HEK293 (cell line): ENCODE results near the gene ITGB4.
A peak's percentile ranks its signal among the peaks of the same experiment; 100 is the strongest.

Experiments
- CTCF ChIA-PET: fragments of 350-600 bp; formaldehyde crosslinking; extraction: SDS; loops from one replicate; lab custom pipeline; 2021; ENCODE audit warnings: antibody characterized with exemption; lab: Yijun Ruan, JAX
- POLR2A ChIA-PET: fragments of 300-600 bp; formaldehyde crosslinking; extraction: SDS; loops from one replicate; lab custom pipeline; 2020; ENCODE audit warnings: antibody characterized with exemption, inconsistent platforms; lab: Yijun Ruan, JAX
- H3K27ac ChIP-seq: fragments of 200-500 bp; sonication (Bioruptor generic); 2 replicates; pipeline ENCODE4 v1.5.1; 2014; ENCODE audit warnings: low read depth, low read length, control low read depth, inconsistent platforms; ENCODE audit errors: extremely low read depth
- H3K36me3 ChIP-seq, 2 experiments: fragments of 200-500 bp in 1 of 2; sonication (Bioruptor generic) in 1 of 2; 1 replicate in 1 of 2; 2 replicates in 1 of 2; pipeline ENCODE4 v1.5.1; 2014 to 2017; ENCODE audit warnings: inconsistent platforms in 2 of 2, low read length in 2 of 2; ENCODE audit not compliant: control insufficient read depth in 2 of 2, insufficient read depth in 1 of 2
- H3K4me1 ChIP-seq: fragments of 200-500 bp; sonication (Bioruptor generic); 2 replicates; pipeline ENCODE4 v1.5.1; 2014; ENCODE audit warnings: mild to moderate bottlenecking, low read length, inconsistent platforms; ENCODE audit not compliant: control insufficient read depth, insufficient read depth
- H3K4me3 ChIP-seq: 2 replicates; pipeline ENCODE4 v1.5.1; 2011; ENCODE audit warnings: low read depth, mild to moderate bottlenecking, control low read depth, low read length, moderate library complexity
- H3K9me3 ChIP-seq: fragments of 200-500 bp; sonication (Bioruptor generic); 2 replicates; pipeline ENCODE4 v1.5.1; 2014; ENCODE audit warnings: low read depth, low read length, inconsistent platforms; ENCODE audit not compliant: control insufficient read depth, insufficient read depth
- BCL11B ChIP-seq: fragments of 450-650 bp; formaldehyde crosslinking; IDR thresholded peaks from 2 replicates; pipeline ENCODE4 v1.5.1; 2016; ENCODE audit warnings: low read depth, missing biosample characterization, missing genetic modification characterization
- KLF10 ChIP-seq: fragments of 450-650 bp; IDR thresholded peaks from 2 replicates; pipeline ENCODE4 v1.5.1; 2018; ENCODE audit warnings: missing biosample characterization, mild to moderate bottlenecking, missing genetic modification characterization
- PRDM1 ChIP-seq: fragments of 450-650 bp; formaldehyde crosslinking; IDR thresholded peaks from 2 replicates; pipeline ENCODE4; 2016; ENCODE audit warnings: missing biosample characterization, missing genetic modification characterization
- TRIM28 ChIP-seq: IDR thresholded peaks from 2 replicates; pipeline ENCODE4 v1.6.1; 2011; ENCODE audit warnings: low read length, control low read depth, borderline replicate concordance
- ZBTB7A ChIP-seq: fragments of 450-650 bp; formaldehyde crosslinking; IDR thresholded peaks from 2 replicates; pipeline ENCODE4 v1.5.1; 2016; ENCODE audit warnings: low read depth, missing biosample characterization, missing genetic modification characterization
- ZEB2 ChIP-seq: fragments of 450-650 bp; formaldehyde crosslinking; IDR thresholded peaks from 2 replicates; pipeline ENCODE4 v1.5.1; 2016; ENCODE audit warnings: missing biosample characterization, missing genetic modification characterization
- ZFP37 ChIP-seq: fragments of 450-650 bp; formaldehyde crosslinking; IDR thresholded peaks from 2 replicates; pipeline ENCODE4 v1.5.1; 2016; ENCODE audit warnings: missing biosample characterization, missing genetic modification characterization
- ZNF121 ChIP-seq: fragments of 450-650 bp; formaldehyde crosslinking; IDR thresholded peaks from 2 replicates; pipeline ENCODE4 v1.5.1; 2016; ENCODE audit warnings: missing biosample characterization, missing genetic modification characterization
- ZNF214 ChIP-seq: fragments of 450-650 bp; formaldehyde crosslinking; IDR thresholded peaks from 2 replicates; pipeline ENCODE4 v1.5.1; 2017; ENCODE audit warnings: missing biosample characterization, mild to moderate bottlenecking, missing genetic modification characterization, borderline replicate concordance
- ZNF404 ChIP-seq: fragments of 450-650 bp; formaldehyde crosslinking; IDR thresholded peaks from 2 replicates; pipeline ENCODE4 v1.5.1; 2017; ENCODE audit warnings: missing biosample characterization, missing genetic modification characterization
- ZNF501 ChIP-seq: fragments of 450-650 bp; formaldehyde crosslinking; IDR thresholded peaks from 2 replicates; pipeline ENCODE4 v1.5.1; 2016; ENCODE audit warnings: missing biosample characterization, missing genetic modification characterization
- ZNF549 ChIP-seq: fragments of 450-650 bp; IDR thresholded peaks from 2 replicates; pipeline ENCODE4 v1.5.1; 2018; ENCODE audit warnings: missing biosample characterization, missing genetic modification characterization, mild to moderate bottlenecking, inconsistent platforms, moderate library complexity
- ZNF561 ChIP-seq: fragments of 450-650 bp; IDR thresholded peaks from 2 replicates; pipeline ENCODE4 v1.5.1; 2018; ENCODE audit warnings: missing biosample characterization, missing genetic modification characterization, borderline replicate concordance
- ZNF571 ChIP-seq: fragments of 450-650 bp; formaldehyde crosslinking; IDR thresholded peaks from 2 replicates; pipeline ENCODE4 v1.5.0; 2017; ENCODE audit warnings: missing biosample characterization, missing genetic modification characterization
- ZNF600 ChIP-seq: fragments of 450-650 bp; formaldehyde crosslinking; IDR thresholded peaks from 2 replicates; pipeline ENCODE4 v1.5.1; 2016; ENCODE audit warnings: missing biosample characterization, missing genetic modification characterization
- ZNF664 ChIP-seq: fragments of 450-650 bp; formaldehyde crosslinking; IDR thresholded peaks from 2 replicates; pipeline ENCODE4 v1.5.1; 2016; ENCODE audit warnings: missing biosample characterization, missing genetic modification characterization
- ZNF768 ChIP-seq: fragments of 450-650 bp; formaldehyde crosslinking; IDR thresholded peaks from 2 replicates; pipeline ENCODE4 v1.5.1; 2018; ENCODE audit warnings: missing biosample characterization, mild to moderate bottlenecking, missing genetic modification characterization
- TF ChIP-seq, protein P1 (sequence below): fragments of 450-650 bp; formaldehyde crosslinking; IDR thresholded peaks from 2 replicates; pipeline ENCODE4 v1.5.1; 2016; ENCODE audit warnings: missing biosample characterization, missing genetic modification characterization
- TF ChIP-seq, protein P2 (sequence below): fragments of 450-650 bp; formaldehyde crosslinking; IDR thresholded peaks from 2 replicates; pipeline ENCODE4 v1.5.1; 2017; ENCODE audit warnings: missing biosample characterization, missing genetic modification characterization
- TF ChIP-seq, protein P3 (sequence below): fragments of 450-650 bp; formaldehyde crosslinking; IDR thresholded peaks from 2 replicates; pipeline ENCODE4 v1.5.1; 2016; ENCODE audit warnings: missing biosample characterization, missing genetic modification characterization
- TF ChIP-seq, protein P4 (sequence below): fragments of 450-650 bp; formaldehyde crosslinking; IDR thresholded peaks from 2 replicates; pipeline ENCODE4 v1.5.1; 2016; ENCODE audit warnings: missing biosample characterization, missing genetic modification characterization
- TF ChIP-seq, protein P5 (sequence below): fragments of 450-650 bp; formaldehyde crosslinking; IDR thresholded peaks from 2 replicates; pipeline ENCODE4 v1.5.1; 2016; ENCODE audit warnings: missing biosample characterization, missing genetic modification characterization

The ITGB4 gene

DNA sequence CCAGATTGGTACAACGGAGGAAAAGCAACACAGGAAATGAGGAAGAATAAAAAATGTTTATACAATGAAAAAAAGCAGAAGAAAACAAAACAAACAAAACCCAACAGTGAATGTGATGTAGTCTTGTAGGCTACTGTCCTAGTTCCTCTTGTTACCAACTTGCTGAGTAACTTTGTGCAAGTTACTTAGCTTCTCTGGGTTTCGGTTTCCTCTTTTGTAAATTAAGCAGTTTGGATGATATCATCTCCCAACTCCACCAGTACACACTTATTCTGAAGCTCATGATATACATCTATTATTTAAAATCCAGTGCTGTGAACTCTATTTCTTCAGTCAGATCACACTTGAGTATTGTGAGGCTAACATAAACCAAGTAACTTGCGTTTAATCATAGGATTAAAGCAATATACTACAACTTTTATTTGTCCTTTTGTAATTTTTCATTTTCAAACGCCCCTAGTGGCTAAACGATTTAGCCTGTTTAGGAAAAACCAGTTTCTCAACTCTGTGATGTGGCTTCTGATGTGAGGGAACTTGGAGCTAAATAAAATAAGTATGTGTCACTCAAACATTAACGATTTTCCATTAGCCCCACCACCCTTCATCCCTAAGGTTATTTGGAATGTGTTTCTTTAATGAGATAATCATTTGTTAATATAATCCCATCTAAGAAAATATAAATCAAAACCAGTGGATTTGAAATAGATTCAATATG is 62.0 kb downstream of the ITGB4 start:
- POLR2A ChIA-PET, result interaction anchor here (0.7 to 4.5 kb wide), 6 partner anchors 7 to 72 kb away, joined by 3 to 38 read pairs (median 4); partner anchors contain the start of gene WBP2
- Histone ChIP-seq H3K4me1 (peaks cover 12% of the 10 kb centered on the region; the same call in 1 of the 2 replicates), H3K27ac (peak overlapping the region; percentile 98; the same call in 1 of the 2 replicates), H3K4me3 (no peak overlapping the region), H3K9me3 (no peaks in the 10 kb centered on the region), H3K36me3 (peaks cover 0 to 12% of the 10 kb centered on the region in 2 experiments; a peak in 2 of 3 replicates)
- TF ChIP-seq ZNF664 (tag by site-specific recombination) (peak; percentile 63; the same call in 1 of the 2 replicates), ZNF214 (tag by site-specific recombination) (no peak), PRDM1 (tag by site-specific recombination) (peak; percentile 67), ZNF561 (tag by site-specific recombination) (no peak), ZNF768 (peak; percentile 92; the same call in 1 of the 2 replicates), ZFP37 (tag by site-specific recombination) (no peak), ZNF571 (no peak), ZEB2 (tag by site-specific recombination) (peak; percentile 44; the same call in 1 of the 2 replicates), ZBTB7A (tag by site-specific recombination) (no peak), ZNF549 (tag by site-specific recombination) (no peak), ZNF121 (tag by site-specific recombination) (peak; percentile 7; the same call in 1 of the 2 replicates), KLF10 (tag by site-specific recombination) (no peak), BCL11B (no peak), TRIM28 (peak; percentile 47; the same call in 1 of the 2 replicates)
- TF ChIP-seq, protein P1, sequence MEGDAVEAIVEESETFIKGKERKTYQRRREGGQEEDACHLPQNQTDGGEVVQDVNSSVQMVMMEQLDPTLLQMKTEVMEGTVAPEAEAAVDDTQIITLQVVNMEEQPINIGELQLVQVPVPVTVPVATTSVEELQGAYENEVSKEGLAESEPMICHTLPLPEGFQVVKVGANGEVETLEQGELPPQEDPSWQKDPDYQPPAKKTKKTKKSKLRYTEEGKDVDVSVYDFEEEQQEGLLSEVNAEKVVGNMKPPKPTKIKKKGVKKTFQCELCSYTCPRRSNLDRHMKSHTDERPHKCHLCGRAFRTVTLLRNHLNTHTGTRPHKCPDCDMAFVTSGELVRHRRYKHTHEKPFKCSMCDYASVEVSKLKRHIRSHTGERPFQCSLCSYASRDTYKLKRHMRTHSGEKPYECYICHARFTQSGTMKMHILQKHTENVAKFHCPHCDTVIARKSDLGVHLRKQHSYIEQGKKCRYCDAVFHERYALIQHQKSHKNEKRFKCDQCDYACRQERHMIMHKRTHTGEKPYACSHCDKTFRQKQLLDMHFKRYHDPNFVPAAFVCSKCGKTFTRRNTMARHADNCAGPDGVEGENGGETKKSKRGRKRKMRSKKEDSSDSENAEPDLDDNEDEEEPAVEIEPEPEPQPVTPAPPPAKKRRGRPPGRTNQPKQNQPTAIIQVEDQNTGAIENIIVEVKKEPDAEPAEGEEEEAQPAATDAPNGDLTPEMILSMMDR, result peak; percentile 45; the same call in 1 of the 2 replicates
- TF ChIP-seq, protein P2, sequence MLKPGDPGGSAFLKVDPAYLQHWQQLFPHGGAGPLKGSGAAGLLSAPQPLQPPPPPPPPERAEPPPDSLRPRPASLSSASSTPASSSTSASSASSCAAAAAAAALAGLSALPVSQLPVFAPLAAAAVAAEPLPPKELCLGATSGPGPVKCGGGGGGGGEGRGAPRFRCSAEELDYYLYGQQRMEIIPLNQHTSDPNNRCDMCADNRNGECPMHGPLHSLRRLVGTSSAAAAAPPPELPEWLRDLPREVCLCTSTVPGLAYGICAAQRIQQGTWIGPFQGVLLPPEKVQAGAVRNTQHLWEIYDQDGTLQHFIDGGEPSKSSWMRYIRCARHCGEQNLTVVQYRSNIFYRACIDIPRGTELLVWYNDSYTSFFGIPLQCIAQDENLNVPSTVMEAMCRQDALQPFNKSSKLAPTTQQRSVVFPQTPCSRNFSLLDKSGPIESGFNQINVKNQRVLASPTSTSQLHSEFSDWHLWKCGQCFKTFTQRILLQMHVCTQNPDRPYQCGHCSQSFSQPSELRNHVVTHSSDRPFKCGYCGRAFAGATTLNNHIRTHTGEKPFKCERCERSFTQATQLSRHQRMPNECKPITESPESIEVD, result peak; percentile 90
- TF ChIP-seq, protein P3, sequence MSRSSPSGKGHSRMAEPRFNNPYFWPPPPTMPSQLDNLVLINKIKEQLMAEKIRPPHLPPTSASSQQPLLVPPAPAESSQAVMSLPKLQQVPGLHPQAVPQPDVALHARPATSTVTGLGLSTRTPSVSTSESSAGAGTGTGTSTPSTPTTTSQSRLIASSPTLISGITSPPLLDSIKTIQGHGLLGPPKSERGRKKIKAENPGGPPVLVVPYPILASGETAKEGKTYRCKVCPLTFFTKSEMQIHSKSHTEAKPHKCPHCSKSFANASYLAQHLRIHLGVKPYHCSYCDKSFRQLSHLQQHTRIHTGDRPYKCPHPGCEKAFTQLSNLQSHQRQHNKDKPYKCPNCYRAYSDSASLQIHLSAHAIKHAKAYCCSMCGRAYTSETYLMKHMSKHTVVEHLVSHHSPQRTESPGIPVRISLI, result peak; percentile 83; the same call in 1 of the 2 replicates
- CTCF ChIA-PET, result interaction anchor here (0.6 to 2.4 kb wide), 22 partner anchors 8 to 976 kb away, joined by 3 to 14 read pairs (median 4); partner anchors contain the start of genes GALK1 and SMIM5

DNA sequence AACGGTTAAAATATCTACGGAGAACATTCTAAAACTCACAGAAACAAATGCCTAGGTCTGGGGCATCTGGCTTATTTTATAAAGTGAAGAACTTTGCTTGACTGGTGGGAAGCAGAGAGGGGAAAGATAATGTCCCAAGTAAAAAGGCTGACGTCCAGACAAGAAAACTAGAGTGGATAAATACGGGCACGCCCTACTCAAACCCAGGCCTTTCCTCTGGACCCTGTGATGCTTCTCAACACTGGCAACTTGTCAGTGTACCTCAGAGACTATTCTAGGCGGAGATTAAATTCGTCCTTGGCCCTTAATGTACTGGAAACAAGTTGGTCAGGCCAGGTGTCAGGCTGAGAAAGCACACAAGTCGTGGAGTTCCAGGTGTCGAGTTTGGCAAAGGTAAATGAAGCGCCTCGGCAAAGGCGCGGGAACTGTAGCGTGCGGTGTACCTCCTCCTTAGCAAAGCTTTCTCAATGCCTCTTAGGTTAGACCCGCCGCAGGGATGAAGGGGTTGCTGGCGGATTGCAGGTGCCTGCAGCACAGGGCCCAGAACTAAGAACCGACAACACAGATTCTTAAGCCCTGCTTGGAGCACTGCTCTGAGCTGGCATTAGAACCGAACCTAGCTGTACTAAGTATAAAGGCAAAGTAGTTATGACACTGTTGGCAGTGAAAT is 62.7 kb downstream of the ITGB4 start:
- POLR2A ChIA-PET, result interaction anchor here (0.5 to 4.5 kb wide), 14 partner anchors 8 to 89 kb away, joined by 3 to 38 read pairs (median 5); partner anchors contain the start of genes GALK1 and WBP2

More for the DNA sequence above, 62.7 kb downstream of the ITGB4 start:
- H3K36me3 ChIP-seq, result peaks cover 0 to 5% of the 10 kb centered on the region in 2 experiments; a peak in 2 of 3 replicates
- peak; percentile 44 for TF ChIP-seq ZNF600 (tag by site-specific recombination)
- TF ChIP-seq ZNF501, result peak; percentile 7; the same call in 1 of the 2 replicates
- TF ChIP-seq, protein P4, sequence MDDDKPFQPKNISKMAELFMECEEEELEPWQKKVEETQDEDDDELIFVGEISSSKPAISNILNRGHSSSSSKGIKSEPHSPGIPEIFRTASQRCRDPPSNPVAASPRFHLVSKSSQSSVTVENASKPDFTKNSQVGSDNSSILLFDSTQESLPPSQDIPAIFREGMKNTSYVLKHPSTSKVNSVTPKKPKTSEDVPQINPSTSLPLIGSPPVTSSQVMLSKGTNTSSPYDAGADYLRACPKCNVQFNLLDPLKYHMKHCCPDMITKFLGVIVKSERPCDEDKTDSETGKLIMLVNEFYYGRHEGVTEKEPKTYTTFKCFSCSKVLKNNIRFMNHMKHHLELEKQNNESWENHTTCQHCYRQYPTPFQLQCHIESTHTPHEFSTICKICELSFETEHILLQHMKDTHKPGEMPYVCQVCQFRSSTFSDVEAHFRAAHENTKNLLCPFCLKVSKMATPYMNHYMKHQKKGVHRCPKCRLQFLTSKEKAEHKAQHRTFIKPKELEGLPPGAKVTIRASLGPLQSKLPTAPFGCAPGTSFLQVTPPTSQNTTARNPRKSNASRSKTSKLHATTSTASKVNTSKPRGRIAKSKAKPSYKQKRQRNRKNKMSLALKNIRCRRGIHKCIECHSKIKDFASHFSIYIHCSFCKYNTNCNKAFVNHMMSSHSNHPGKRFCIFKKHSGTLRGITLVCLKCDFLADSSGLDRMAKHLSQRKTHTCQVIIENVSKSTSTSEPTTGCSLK (tag by site-specific recombination), result no peak
- TF ChIP-seq, protein P5, sequence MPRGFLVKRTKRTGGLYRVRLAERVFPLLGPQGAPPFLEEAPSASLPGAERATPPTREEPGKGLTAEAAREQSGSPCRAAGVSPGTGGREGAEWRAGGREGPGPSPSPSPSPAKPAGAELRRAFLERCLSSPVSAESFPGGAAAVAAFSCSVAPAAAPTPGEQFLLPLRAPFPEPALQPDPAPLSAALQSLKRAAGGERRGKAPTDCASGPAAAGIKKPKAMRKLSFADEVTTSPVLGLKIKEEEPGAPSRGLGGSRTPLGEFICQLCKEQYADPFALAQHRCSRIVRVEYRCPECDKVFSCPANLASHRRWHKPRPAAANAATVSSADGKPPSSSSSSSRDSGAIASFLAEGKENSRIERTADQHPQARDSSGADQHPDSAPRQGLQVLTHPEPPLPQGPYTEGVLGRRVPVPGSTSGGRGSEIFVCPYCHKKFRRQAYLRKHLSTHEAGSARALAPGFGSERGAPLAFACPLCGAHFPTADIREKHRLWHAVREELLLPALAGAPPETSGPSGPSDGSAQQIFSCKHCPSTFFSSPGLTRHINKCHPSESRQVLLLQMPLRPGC (tag by site-specific recombination), result 0 out of 2 replicates have a peak, but pooled peaks have one; percentile 2
- 0 out of 2 replicates have a peak, but pooled peaks have one; percentile 6 for TF ChIP-seq ZNF404
- TF ChIP-seq, all 188 proteins: peak for 4
- Histone ChIP-seq H3K9me3 (no peaks in the 10 kb centered on the region), H3K27ac (peak overlapping the region; percentile 98), H3K4me1 (peaks cover 12% of the 10 kb centered on the region; the same call in 1 of the 2 replicates), H3K4me3 (peak overlapping the region; percentile 39)
- CTCF ChIA-PET, result interaction anchor here (0.5 to 2.4 kb wide), 22 partner anchors 8 to 975 kb away, joined by 3 to 14 read pairs (median 3); partner anchors contain the start of genes GALK1, SMIM5 and WBP2
